DOHH2 (cell line): Measurements from ENCODE around the gene LRRC43.

Experiments
- H3F3A ChIP-seq: fragments of 200-600 bp; sonication (generic), shearing (Covaris generic); 2 replicates; pipeline ENCODE4 v1.6.0; 2016; ENCODE audit warnings: antibody characterized with exemption, mild to moderate bottlenecking; ENCODE audit not compliant: control insufficient read depth, insufficient read depth
- H3K27ac ChIP-seq: fragments of 200-600 bp; sonication (generic); 2 replicates; pipeline ENCODE4 v1.5.1; 2014; ENCODE audit warnings: low read depth, mild to moderate bottlenecking, low read length, moderate library complexity
- H3K27me3 ChIP-seq: fragments of 200-600 bp; sonication (generic); 2 replicates; pipeline ENCODE4 v1.6.1; 2014; ENCODE audit warnings: mild to moderate bottlenecking, low read length, mixed read lengths; ENCODE audit not compliant: control insufficient read depth
- H3K36me3 ChIP-seq: fragments of 200-600 bp; sonication (generic); 2 replicates; pipeline ENCODE4 v1.6.1; 2014; ENCODE audit warnings: mild to moderate bottlenecking, low read length, moderate library complexity, mixed read lengths; ENCODE audit not compliant: control insufficient read depth
- H3K4me1 ChIP-seq: fragments of 200-600 bp; sonication (generic); 2 replicates; pipeline ENCODE4 v1.6.1; 2014; ENCODE audit warnings: mild to moderate bottlenecking, low read length, mixed read lengths; ENCODE audit not compliant: control insufficient read depth
- H3K4me2 ChIP-seq: fragments of 200-600 bp; sonication (generic); 2 replicates; pipeline ENCODE4 v1.6.0; 2014; ENCODE audit warnings: mild to moderate bottlenecking, low read length, moderate library complexity
- H3K4me3 ChIP-seq: fragments of 200-600 bp; sonication (generic); 2 replicates; pipeline ENCODE4 v1.5.1; 2014; ENCODE audit warnings: mild to moderate bottlenecking, low read length, mixed read lengths
- H3K79me2 ChIP-seq: fragments of 200-600 bp; sonication (generic); 2 replicates; pipeline ENCODE4 v1.6.1; 2014; ENCODE audit warnings: mild to moderate bottlenecking, low read length, mixed read lengths; ENCODE audit not compliant: control insufficient read depth
- H3K9me2 ChIP-seq: fragments of 200-600 bp; sonication (generic); replicated peaks from 2 replicates; pipeline ENCODE4 v1.6.1; 2014; ENCODE audit warnings: mild to moderate bottlenecking, low read length, mixed read lengths; ENCODE audit not compliant: control insufficient read depth
- H3K9me3 ChIP-seq: fragments of 200-600 bp; sonication (generic); 2 replicates; pipeline ENCODE4 v1.6.1; 2014; ENCODE audit warnings: antibody characterized with exemption, low read length, mixed read lengths; ENCODE audit not compliant: control insufficient read depth, insufficient read depth
- H4K20me1 ChIP-seq: fragments of 200-600 bp; sonication (generic); 2 replicates; pipeline ENCODE4 v1.6.0; 2014; ENCODE audit warnings: low read depth, mild to moderate bottlenecking, antibody characterized with exemption, low read length, moderate library complexity; ENCODE audit not compliant: control insufficient read depth, insufficient read depth
- EZH2phosphoT487 ChIP-seq: fragments of 200-600 bp; sonication (generic); IDR thresholded peaks from 2 replicates; pipeline ENCODE4 v1.6.1; 2017; ENCODE audit warnings: borderline replicate concordance, mild to moderate bottlenecking, antibody characterized with exemption, low read length, moderate library complexity, mixed read lengths
- TF ChIP-seq, protein P1 (sequence below): fragments of 200-600 bp; sonication (generic); IDR thresholded peaks from one replicate; pipeline ENCODE4 v1.5.1; 2014; ENCODE audit warnings: antibody characterized with exemption, mild to moderate bottlenecking, low read depth, low read length; ENCODE audit not compliant: poor library complexity, severe bottlenecking

Gene LRRC43

GRCh38 chr12:122208073-122208820 lies 25.3 kb downstream of the LRRC43 start:
- H3K9me2 ChIP-seq = no peaks in the 10 kb centered on the region
- peaks cover 14% of the 10 kb centered on the region for H3F3A ChIP-seq
- H3K9me3 ChIP-seq = no peaks in the 10 kb centered on the region
- peaks cover 6% of the 10 kb centered on the region; the same call in 1 of the 2 replicates for H4K20me1 ChIP-seq
- H3K4me2 ChIP-seq = no peak overlapping the region
- H3K36me3 ChIP-seq = peaks cover 48% of the 10 kb centered on the region
- H3K27me3 ChIP-seq = peaks cover 25% of the 10 kb centered on the region
- TF ChIP-seq EZH2phosphoT487 = no peak
- TF ChIP-seq, protein P1, sequence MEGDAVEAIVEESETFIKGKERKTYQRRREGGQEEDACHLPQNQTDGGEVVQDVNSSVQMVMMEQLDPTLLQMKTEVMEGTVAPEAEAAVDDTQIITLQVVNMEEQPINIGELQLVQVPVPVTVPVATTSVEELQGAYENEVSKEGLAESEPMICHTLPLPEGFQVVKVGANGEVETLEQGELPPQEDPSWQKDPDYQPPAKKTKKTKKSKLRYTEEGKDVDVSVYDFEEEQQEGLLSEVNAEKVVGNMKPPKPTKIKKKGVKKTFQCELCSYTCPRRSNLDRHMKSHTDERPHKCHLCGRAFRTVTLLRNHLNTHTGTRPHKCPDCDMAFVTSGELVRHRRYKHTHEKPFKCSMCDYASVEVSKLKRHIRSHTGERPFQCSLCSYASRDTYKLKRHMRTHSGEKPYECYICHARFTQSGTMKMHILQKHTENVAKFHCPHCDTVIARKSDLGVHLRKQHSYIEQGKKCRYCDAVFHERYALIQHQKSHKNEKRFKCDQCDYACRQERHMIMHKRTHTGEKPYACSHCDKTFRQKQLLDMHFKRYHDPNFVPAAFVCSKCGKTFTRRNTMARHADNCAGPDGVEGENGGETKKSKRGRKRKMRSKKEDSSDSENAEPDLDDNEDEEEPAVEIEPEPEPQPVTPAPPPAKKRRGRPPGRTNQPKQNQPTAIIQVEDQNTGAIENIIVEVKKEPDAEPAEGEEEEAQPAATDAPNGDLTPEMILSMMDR = no peak
- peaks cover 13% of the 10 kb centered on the region for H3K4me1 ChIP-seq
- no peaks in the 10 kb centered on the region for H3K79me2 ChIP-seq
- no peak overlapping the region for H3K27ac ChIP-seq
- H3K4me3 ChIP-seq = no peak overlapping the region

- H3K4me3 ChIP-seq = no peak overlapping the region
- H3K27ac ChIP-seq = no peak overlapping the region
- H3K9me2 ChIP-seq = no peaks in the 10 kb centered on the region
- H3K9me3 ChIP-seq = no peaks in the 10 kb centered on the region
- TF ChIP-seq EZH2phosphoT487 = no peak
- H3K4me1 ChIP-seq = no peaks in the 10 kb centered on the region
- no peak overlapping the region for H3K4me2 ChIP-seq
- no peaks in the 10 kb centered on the region for H3K27me3 ChIP-seq
- H3K36me3 ChIP-seq = peaks cover 75% of the 10 kb centered on the region
- H3F3A ChIP-seq = peaks cover 10% of the 10 kb centered on the region; the same call in 1 of the 2 replicates
- peaks cover 15% of the 10 kb centered on the region for H3K79me2 ChIP-seq
- H4K20me1 ChIP-seq = 0 out of 2 replicates have a peak, but pooled peaks cover 4% of the 10 kb centered on the region
Measured at GRCh38 chr12:122215771-122216170, 32.8 kb downstream of the LRRC43 start.

DNA sequence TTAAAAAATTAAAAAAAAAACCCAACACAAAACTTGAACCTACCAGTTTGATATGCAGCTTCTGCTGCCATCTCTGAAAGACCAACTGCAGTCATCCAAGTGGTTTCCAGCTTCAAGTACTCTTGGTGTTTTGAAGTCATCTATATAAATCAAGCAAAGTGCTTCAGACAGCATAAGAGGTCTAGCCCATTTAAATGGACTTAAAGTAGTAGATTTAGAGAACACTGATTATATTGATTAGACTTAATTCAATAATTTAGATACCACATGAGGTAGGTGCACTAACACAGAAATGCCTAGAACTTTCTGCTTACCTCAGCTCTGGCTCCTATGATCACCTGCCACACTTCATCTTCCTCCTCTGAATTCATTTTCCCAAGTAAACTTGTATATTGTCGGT lies 33.5 kb downstream of the LRRC43 start:
- no peaks in the 10 kb centered on the region for H3K27me3 ChIP-seq
- no peak overlapping the region for H3K4me2 ChIP-seq
- no peaks in the 10 kb centered on the region for H3K4me1 ChIP-seq
- H3K27ac ChIP-seq = no peak overlapping the region
- no peak overlapping the region for H3K4me3 ChIP-seq
- TF ChIP-seq, protein P1 = no peak
- TF ChIP-seq EZH2phosphoT487 = no peak
- no peaks in the 10 kb centered on the region for H3K9me3 ChIP-seq
- peaks cover 22% of the 10 kb centered on the region for H3K79me2 ChIP-seq
- peaks cover 10% of the 10 kb centered on the region; the same call in 1 of the 2 replicates for H3F3A ChIP-seq
- H3K36me3 ChIP-seq = peaks cover 78% of the 10 kb centered on the region
- H4K20me1 ChIP-seq = 0 out of 2 replicates have a peak, but pooled peaks cover 4% of the 10 kb centered on the region
- H3K9me2 ChIP-seq = no peaks in the 10 kb centered on the region

DNA sequence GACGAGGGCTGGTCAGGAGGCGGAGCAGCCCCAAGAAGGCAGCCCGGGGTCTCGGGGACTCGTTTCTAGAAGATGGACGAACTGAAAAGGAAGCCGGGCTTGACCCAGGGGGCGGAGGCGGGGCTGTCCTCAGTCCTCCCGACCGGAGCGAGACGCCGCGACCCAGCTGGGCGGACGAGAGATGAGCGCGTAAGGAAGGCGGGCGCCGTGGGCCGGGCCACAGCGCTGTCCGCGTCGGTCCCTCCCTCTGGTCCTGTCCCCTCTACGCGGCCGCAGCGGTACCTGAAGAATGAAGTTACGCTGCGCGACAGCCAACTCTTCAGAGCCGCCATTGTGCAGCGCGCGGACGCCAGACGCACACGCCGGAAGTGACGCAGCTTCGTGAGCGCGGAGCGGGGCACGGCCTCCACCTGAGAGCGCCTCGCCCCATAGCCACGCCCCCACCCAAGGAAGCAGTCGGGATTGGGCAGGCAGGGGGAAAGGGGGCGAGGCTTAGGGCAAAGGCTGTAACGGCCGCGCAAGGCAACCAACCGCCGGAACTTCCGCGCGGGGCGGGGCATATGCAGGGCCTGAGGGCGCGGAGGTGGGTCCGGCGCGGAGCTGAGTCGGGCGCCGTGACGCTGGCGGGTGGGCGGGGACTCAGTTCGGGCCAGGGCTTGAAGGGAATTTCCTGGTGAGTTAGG lies 42.9 kb downstream of the LRRC43 start, which contains the start of gene DIABLO:
Gene DIABLO, minus strand, starts transcription at position 370 of the 683 bp plus-strand sequence. Its CDS starts 38 bp downstream, at position 332.
- H3K27me3 ChIP-seq = no peaks in the 10 kb centered on the region
- H4K20me1 ChIP-seq = peaks cover 7% of the 10 kb centered on the region; the same call in 1 of the 2 replicates
- H3K4me3 ChIP-seq = peak within 1 kb of the TSS; percentile 99
- H3K79me2 ChIP-seq = peaks cover 50% of the 10 kb centered on the region
- no peaks in the 10 kb centered on the region for H3K9me2 ChIP-seq
- H3K4me1 ChIP-seq = peaks cover 25% of the 10 kb centered on the region
- peaks cover 41% of the 10 kb centered on the region for H3K36me3 ChIP-seq
- H3K4me2 ChIP-seq = peak within 1 kb of the TSS; percentile 86
- H3K9me3 ChIP-seq = no peaks in the 10 kb centered on the region
- no peaks in the 10 kb centered on the region for H3F3A ChIP-seq
- peak within 1 kb of the TSS; percentile 67 for H3K27ac ChIP-seq
- no peak for TF ChIP-seq EZH2phosphoT487
- TF ChIP-seq, protein P1 = no peak
